ENCODE data around the gene TMEM63C. TPM values are rescaled to one million over a fixed set of nuclear protein-coding genes. Genes with fewer than 3 reads are reported as not detected.

Gene TMEM63C
- polyA plus RNA-seq, 1 donor from 2014 or later = 11.1 TPM

DNA sequence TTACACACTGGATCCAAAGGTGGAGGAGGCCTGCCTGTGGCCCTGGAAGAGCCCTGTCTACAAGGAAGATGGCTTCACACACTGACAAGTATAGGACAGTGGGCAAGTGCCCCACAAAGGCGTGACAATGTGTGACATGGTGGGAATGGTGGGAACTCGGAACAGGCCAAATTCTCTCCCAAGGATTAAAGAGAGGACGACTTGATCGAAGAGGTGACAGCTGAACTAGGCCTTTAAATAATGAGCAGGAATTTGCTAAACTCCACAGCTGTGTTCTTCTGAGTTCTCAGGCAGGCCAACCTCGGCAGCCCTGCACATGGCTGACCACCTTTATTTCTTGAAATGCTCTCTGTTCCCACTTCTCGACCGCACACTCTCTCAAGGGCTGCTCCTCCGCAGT lies 115.3 kb downstream of the TMEM63C start:
- H4K20me1 ChIP-seq (ENCODE audit: insufficient read depth) = no peaks in the 10 kb centered on the region
- peaks cover 5% of the 10 kb centered on the region for H3K36me3 ChIP-seq (ENCODE audit: insufficient read depth, low read length)
- H3K27ac ChIP-seq (ENCODE audit: low read length) = no peak overlapping the region
- no peaks in the 10 kb centered on the region for H3K79me2 ChIP-seq (replicated peaks; ENCODE audit: insufficient read depth, low read length)
- H2AFZ ChIP-seq (ENCODE audit: low read depth, low read length) = no peak overlapping the region
- no peak overlapping the region for H3K9ac ChIP-seq (ENCODE audit: low read length)
- no peak for TF ChIP-seq RAD21 (conservative IDR thresholded peaks at IDR 0.05)
- TF ChIP-seq, protein P1, sequence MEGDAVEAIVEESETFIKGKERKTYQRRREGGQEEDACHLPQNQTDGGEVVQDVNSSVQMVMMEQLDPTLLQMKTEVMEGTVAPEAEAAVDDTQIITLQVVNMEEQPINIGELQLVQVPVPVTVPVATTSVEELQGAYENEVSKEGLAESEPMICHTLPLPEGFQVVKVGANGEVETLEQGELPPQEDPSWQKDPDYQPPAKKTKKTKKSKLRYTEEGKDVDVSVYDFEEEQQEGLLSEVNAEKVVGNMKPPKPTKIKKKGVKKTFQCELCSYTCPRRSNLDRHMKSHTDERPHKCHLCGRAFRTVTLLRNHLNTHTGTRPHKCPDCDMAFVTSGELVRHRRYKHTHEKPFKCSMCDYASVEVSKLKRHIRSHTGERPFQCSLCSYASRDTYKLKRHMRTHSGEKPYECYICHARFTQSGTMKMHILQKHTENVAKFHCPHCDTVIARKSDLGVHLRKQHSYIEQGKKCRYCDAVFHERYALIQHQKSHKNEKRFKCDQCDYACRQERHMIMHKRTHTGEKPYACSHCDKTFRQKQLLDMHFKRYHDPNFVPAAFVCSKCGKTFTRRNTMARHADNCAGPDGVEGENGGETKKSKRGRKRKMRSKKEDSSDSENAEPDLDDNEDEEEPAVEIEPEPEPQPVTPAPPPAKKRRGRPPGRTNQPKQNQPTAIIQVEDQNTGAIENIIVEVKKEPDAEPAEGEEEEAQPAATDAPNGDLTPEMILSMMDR (IDR thresholded peaks at IDR 0.05; ENCODE audit: poor library complexity, severe bottlenecking) = no peak
- H3F3A ChIP-seq (ENCODE audit: insufficient read depth, low read length, poor library complexity, severe bottlenecking) = no peaks in the 10 kb centered on the region
- no peaks in the 10 kb centered on the region for H3K9me2 ChIP-seq (ENCODE audit: insufficient read depth, low read length)
- no peaks in the 10 kb centered on the region for H3K27me3 ChIP-seq (ENCODE audit: insufficient read depth, low read depth, low read length)
- H3K9me3 ChIP-seq (ENCODE audit: low read length) = no peaks in the 10 kb centered on the region
- no peak overlapping the region for H3K4me2 ChIP-seq (ENCODE audit: low read length)
- no peak overlapping the region for H3K4me3 ChIP-seq (ENCODE audit: low read length)

DNA sequence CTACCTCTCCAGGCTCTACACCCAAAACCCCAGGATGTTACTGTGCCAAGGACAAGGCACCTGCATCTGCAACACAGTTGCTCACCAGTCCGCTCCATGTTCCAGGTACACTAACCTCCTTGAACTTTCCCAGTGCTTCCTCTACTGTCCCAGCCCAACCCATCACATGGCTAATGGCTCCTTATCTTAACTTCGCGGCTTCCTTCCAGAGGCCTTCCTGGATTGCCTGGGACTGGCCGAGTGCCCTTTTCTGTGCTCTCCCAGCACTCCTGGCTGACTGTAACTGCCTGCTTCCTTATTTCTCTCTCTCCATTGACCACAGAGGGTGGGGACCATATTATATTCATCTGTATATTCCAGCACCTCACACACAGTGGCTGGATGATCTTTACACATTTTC lies 118.2 kb downstream of the TMEM63C start:
- Histone ChIP-seq H4K20me1 (ENCODE audit: insufficient read depth) (no peaks in the 10 kb centered on the region), H3K9me3 (ENCODE audit: low read length) (no peaks in the 10 kb centered on the region), H3K4me2 (ENCODE audit: low read length) (no peak overlapping the region), H3K36me3 (ENCODE audit: insufficient read depth, low read length) (no peaks in the 10 kb centered on the region), H3K4me3 (ENCODE audit: low read length) (no peak overlapping the region), H3K9ac (ENCODE audit: low read length) (no peak overlapping the region), H3K27me3 (ENCODE audit: insufficient read depth, low read depth, low read length) (no peaks in the 10 kb centered on the region), H3K9me2 (ENCODE audit: insufficient read depth, low read length) (no peaks in the 10 kb centered on the region), H3K79me2 (replicated peaks; ENCODE audit: insufficient read depth, low read length) (no peaks in the 10 kb centered on the region), H3K27ac (ENCODE audit: low read length) (no peak overlapping the region), H3F3A (ENCODE audit: insufficient read depth, low read length, poor library complexity, severe bottlenecking) (no peaks in the 10 kb centered on the region), H2AFZ (ENCODE audit: low read depth, low read length) (no peak overlapping the region)
- no peak for TF ChIP-seq SMC3 (conservative IDR thresholded peaks at IDR 0.05; ENCODE audit: poor library complexity)
- TF ChIP-seq EP300 (conservative IDR thresholded peaks at IDR 0.05; ENCODE audit: poor library complexity, severe bottlenecking) = no peak
- TF ChIP-seq MXI1 (conservative IDR thresholded peaks at IDR 0.05; ENCODE audit: poor library complexity, severe bottlenecking) = no peak
- TF ChIP-seq TAF1 (IDR thresholded peaks at IDR 0.05; ENCODE audit: low read depth) = no peak
- TF ChIP-seq, protein P2, sequence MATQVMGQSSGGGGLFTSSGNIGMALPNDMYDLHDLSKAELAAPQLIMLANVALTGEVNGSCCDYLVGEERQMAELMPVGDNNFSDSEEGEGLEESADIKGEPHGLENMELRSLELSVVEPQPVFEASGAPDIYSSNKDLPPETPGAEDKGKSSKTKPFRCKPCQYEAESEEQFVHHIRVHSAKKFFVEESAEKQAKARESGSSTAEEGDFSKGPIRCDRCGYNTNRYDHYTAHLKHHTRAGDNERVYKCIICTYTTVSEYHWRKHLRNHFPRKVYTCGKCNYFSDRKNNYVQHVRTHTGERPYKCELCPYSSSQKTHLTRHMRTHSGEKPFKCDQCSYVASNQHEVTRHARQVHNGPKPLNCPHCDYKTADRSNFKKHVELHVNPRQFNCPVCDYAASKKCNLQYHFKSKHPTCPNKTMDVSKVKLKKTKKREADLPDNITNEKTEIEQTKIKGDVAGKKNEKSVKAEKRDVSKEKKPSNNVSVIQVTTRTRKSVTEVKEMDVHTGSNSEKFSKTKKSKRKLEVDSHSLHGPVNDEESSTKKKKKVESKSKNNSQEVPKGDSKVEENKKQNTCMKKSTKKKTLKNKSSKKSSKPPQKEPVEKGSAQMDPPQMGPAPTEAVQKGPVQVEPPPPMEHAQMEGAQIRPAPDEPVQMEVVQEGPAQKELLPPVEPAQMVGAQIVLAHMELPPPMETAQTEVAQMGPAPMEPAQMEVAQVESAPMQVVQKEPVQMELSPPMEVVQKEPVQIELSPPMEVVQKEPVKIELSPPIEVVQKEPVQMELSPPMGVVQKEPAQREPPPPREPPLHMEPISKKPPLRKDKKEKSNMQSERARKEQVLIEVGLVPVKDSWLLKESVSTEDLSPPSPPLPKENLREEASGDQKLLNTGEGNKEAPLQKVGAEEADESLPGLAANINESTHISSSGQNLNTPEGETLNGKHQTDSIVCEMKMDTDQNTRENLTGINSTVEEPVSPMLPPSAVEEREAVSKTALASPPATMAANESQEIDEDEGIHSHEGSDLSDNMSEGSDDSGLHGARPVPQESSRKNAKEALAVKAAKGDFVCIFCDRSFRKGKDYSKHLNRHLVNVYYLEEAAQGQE (IDR thresholded peaks at IDR 0.05; ENCODE audit: borderline replicate concordance) = no peak
- TF ChIP-seq, protein P1 (IDR thresholded peaks at IDR 0.05; ENCODE audit: poor library complexity, severe bottlenecking) = no peak
- TF ChIP-seq RAD21 (conservative IDR thresholded peaks at IDR 0.05) = no peak
- TF ChIP-seq EZH2 (IDR thresholded peaks at IDR 0.05; ENCODE audit: borderline replicate concordance, insufficient read depth, low read length, poor library complexity, severe bottlenecking) = no peak
- TF ChIP-seq POLR2AphosphoS5 (IDR thresholded peaks at IDR 0.05) = no peak

Data from neural cell (in vitro differentiated cells).